ENCODE measurements around the gene KMO.

Gene KMO

DNA sequence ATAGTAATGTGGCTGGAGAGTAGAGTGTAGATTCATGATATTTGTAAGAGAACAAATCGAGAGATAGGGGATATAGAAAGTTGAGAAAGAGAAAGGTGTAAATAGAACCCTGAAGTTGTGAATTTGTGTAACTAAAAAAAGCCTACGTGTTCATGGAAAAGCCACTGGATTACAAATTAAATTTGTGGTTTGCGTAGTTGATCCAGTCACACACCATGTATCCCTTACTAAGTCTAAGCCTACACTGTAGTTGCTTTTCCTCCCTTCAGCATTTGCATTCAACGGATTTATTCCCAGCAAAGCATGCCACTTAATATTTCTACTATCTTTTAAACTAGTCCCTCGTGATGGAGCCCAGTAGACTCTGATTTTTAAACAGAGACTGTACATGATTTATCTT, 24.9 kb downstream of the KMO start:
- TF ChIP-seq ZNF274 (IDR thresholded peaks at IDR 0.05; ENCODE audit: low read depth, low read length) = no peak
- no peak overlapping the region for H3K4me3 ChIP-seq (ENCODE audit: low read length)

- H3K4me3 ChIP-seq (ENCODE audit: low read length) = no peak overlapping the region
- TF ChIP-seq ZNF274 (IDR thresholded peaks at IDR 0.05; ENCODE audit: low read depth, low read length) = no peak
Measured at GRCh38 chr1:241557551-241558193, 25.5 kb downstream of the KMO start.

- H3K4me3 ChIP-seq (ENCODE audit: low read length) = no peak overlapping the region
- no peak for TF ChIP-seq ZNF274 (IDR thresholded peaks at IDR 0.05; ENCODE audit: low read depth, low read length)
Measured at GRCh38 chr1:241560146-241560848, 28.1 kb downstream of the KMO start.

DNA sequence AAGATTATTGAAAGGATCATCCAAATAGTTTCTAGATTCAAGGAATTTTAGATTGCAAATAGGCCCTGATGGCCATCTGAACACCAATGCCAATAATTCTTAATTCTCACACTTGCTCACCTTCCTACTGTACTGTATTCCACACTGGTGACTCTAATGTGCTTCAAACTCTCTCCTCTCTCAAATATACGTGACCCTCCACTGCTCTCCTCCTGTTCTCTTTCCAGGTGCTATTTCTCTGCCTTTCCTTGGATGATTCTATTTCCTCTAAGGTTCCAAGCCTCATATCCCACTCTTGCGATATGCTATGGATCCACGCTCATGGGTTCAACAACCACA, 28.6 kb downstream of the KMO start:
- no peak for TF ChIP-seq ZNF274 (IDR thresholded peaks at IDR 0.05; ENCODE audit: low read depth, low read length)
- H3K4me3 ChIP-seq (ENCODE audit: low read length) = no peak overlapping the region

DNA sequence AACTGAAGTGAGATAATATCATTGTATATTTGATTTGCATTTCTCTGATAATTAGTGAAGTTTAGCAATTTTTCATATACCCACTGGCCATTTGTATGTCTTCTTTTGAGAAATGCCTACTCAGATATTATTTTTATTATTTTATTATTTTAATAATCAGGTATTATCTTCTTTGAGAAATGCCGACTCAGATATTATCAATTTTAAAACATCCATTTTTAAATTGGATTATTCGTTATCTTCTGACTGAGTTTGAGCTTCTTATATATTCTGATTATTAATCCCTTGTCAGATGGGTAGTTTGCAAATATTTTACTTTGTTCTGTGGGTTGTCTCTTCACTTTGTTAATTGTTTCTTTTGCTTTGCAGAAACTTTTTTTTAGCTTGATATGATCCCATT, 37.7 kb downstream of the KMO start:
- no peak overlapping the region for H3K4me3 ChIP-seq (ENCODE audit: low read length)
- no peak for TF ChIP-seq ZNF274 (IDR thresholded peaks at IDR 0.05; ENCODE audit: low read depth, low read length)

- H3K4me3 ChIP-seq (ENCODE audit: low read length) = no peak overlapping the region
- no peak for TF ChIP-seq ZNF274 (IDR thresholded peaks at IDR 0.05; ENCODE audit: low read depth, low read length)
Measured at GRCh38 chr1:241574154-241574553, 42.0 kb downstream of the KMO start.

- TF ChIP-seq ZNF274 (IDR thresholded peaks at IDR 0.05; ENCODE audit: low read depth, low read length) = no peak
- H3K4me3 ChIP-seq (ENCODE audit: low read length) = no peak overlapping the region
Measured at GRCh38 chr1:241579434-241579833, 47.3 kb downstream of the KMO start.

DNA sequence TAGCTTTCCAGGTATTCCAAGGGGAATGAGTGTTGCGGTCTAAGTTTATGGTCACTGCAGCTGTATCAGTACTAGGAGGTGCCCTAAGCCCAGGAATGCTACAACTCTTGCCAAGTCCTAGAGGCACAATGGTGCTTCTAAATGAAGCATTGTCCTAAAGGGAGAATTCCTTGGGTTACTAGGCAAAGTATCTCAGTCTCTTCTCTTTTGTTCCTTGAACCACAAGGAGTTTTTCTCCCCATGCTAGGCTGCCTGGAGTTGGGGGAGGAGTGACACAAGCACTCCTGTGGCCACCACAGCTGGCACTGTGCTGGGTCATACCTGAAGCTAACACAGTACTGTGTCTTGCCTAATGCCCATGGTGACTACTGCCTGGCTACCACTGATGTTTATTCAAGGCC, 50.7 kb downstream of the KMO start:
- TF ChIP-seq ZNF274 (IDR thresholded peaks at IDR 0.05; ENCODE audit: low read depth, low read length) = no peak
- H3K4me3 ChIP-seq (ENCODE audit: low read length) = no peak overlapping the region

DNA sequence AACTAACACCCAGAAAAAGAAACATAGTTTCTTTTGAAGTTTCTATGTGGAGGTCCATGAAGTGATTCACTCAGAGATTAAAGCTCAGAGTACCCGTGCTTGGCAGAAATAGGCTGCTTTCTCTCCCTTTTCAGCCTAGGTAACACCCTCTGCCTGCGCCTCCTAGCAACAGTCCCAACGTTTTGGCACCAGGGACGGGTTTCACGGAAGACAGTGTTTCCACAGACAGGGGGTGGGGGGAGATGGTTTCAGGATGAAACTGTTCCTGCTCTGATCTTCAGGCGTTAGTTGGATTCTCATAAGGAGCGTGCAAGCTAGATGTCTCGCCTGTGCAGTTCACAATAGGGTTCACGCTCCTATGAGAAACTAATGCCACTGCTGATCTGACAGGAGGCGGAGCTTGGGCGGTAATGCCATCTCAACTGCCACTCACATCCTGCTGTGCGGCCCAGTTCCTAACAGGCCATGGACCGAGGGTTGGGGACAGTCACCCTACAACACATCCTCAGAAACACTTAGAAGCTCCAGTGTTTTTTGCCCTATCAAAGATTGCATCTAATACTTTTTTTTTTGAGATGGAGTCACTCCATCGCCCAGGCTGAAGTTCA, 54.8 kb downstream of the KMO start:
- H3K4me3 ChIP-seq (ENCODE audit: low read length) = no peak overlapping the region
- TF ChIP-seq ZNF274 (IDR thresholded peaks at IDR 0.05; ENCODE audit: low read depth, low read length) = no peak

- TF ChIP-seq ZNF274 (IDR thresholded peaks at IDR 0.05; ENCODE audit: low read depth, low read length) = no peak
- no peak overlapping the region for H3K4me3 ChIP-seq (ENCODE audit: low read length)
Measured at GRCh38 chr1:241589521-241589920, 57.3 kb downstream of the KMO start.

- TF ChIP-seq ZNF274 (IDR thresholded peaks at IDR 0.05; ENCODE audit: low read depth, low read length) = no peak
- H3K4me3 ChIP-seq (ENCODE audit: low read length) = no peak overlapping the region
Measured at GRCh38 chr1:241590719-241591118, 58.5 kb downstream of the KMO start.

GRCh38 chr1:241591317-241591716, 59.1 kb downstream of the KMO start:
- TF ChIP-seq ZNF274 (IDR thresholded peaks at IDR 0.05; ENCODE audit: low read depth, low read length) = no peak

GRCh38 chr1:241591736-241592135, 59.6 kb downstream of the KMO start:
- TF ChIP-seq ZNF274 (IDR thresholded peaks at IDR 0.05; ENCODE audit: low read depth, low read length) = no peak
- H3K4me3 ChIP-seq (ENCODE audit: low read length) = no peak overlapping the region

More at GRCh38 chr1:241591317-241591716, 59.1 kb downstream of the KMO start:
- no peak overlapping the region for H3K4me3 ChIP-seq (ENCODE audit: low read length)

DNA sequence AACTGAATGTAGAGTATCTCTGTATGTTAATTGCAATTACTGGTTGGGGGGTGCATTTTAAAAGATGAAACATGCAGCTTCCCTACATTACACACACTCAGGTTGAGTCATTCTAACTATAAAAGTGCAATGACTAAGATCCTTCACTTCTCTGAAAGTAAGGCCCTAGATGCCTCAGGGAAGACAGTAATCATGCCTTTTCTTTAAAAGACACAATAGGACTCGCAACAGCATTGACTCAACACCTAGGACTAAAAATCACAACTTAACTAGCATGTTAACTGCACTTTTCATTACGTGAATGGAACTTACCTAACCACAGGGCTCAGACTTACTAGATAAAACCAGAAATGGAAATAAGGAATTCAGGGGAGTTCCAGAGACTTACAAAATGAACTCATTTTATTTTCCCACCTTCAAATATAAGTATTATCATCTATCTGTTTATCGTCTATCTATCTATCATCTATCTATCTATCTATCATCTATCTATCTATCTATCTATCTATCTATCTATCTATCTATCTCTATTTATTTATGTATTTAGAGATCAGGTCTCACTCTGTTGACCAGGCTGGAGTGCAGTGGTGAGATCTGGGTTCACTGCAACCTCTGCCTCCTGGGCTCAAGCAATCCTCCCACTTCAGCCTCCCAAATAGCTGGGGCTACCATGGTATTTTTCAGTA, 60.2 kb downstream of the KMO start:
- no peak for TF ChIP-seq ZNF274 (IDR thresholded peaks at IDR 0.05; ENCODE audit: low read depth, low read length)
- no peak overlapping the region for H3K4me3 ChIP-seq (ENCODE audit: low read length)

- TF ChIP-seq ZNF274 (IDR thresholded peaks at IDR 0.05; ENCODE audit: low read depth, low read length) = no peak
- no peak overlapping the region for H3K4me3 ChIP-seq (ENCODE audit: low read length)
Measured at GRCh38 chr1:241593186-241593585, 61.0 kb downstream of the KMO start.
